ENCODE data around the gene CCL4.

The CCL4 gene

GRCh38 chr17:36132421-36132831, 28.8 kb downstream of the CCL4 start:
- Histone ChIP-seq H4K20me1 (ENCODE audit: insufficient read depth, low read length) (no peaks in the 10 kb centered on the region), H3K27me3 (replicated peaks; ENCODE audit: insufficient read depth, low read length) (no peaks in the 10 kb centered on the region), H3K36me3 (replicated peaks; ENCODE audit: insufficient read depth, low read length) (no peaks in the 10 kb centered on the region), H3F3A (ENCODE audit: insufficient read depth, low read length) (no peaks in the 10 kb centered on the region), H3K9me3 (replicated peaks; ENCODE audit: insufficient read depth, low read length) (no peaks in the 10 kb centered on the region), H3K4me1 (ENCODE audit: low read length) (peaks cover 20% of the 10 kb centered on the region), H3K9me2 (replicated peaks; ENCODE audit: insufficient read depth, low read length) (no peaks in the 10 kb centered on the region), H3K79me2 (ENCODE audit: low read length) (no peaks in the 10 kb centered on the region), H2AFZ (ENCODE audit: low read length) (no peak overlapping the region), H3K27ac (ENCODE audit: low read length) (no peak overlapping the region), H3K4me2 (ENCODE audit: low read depth, low read length) (no peak overlapping the region), H3K9ac (ENCODE audit: low read length) (no peak overlapping the region), H3K4me3 (ENCODE audit: low read length) (no peak overlapping the region)
- no peak for DNase-seq
- TF ChIP-seq EZH2 (optimal IDR thresholded peaks at IDR 0.05; ENCODE audit: low read depth, low read length) (no peak), CTCF (IDR thresholded peaks at IDR 0.05; ENCODE audit: low read length) (no peak), EZH2phosphoT487 (IDR thresholded peaks at IDR 0.05; ENCODE audit: low read length) (no peak)

GRCh38 chr17:36133602-36134236, 30.1 kb downstream of the CCL4 start:
- H3K27me3 ChIP-seq (replicated peaks; ENCODE audit: insufficient read depth, low read length), result no peaks in the 10 kb centered on the region

GRCh38 chr17:36135465-36135864, 31.8 kb downstream of the CCL4 start:
- H3F3A ChIP-seq (ENCODE audit: insufficient read depth, low read length), result no peaks in the 10 kb centered on the region

More at GRCh38 chr17:36133602-36134236, 30.1 kb downstream of the CCL4 start:
- H3F3A ChIP-seq (ENCODE audit: insufficient read depth, low read length), result no peaks in the 10 kb centered on the region
- no peaks in the 10 kb centered on the region for H3K9me2 ChIP-seq (replicated peaks; ENCODE audit: insufficient read depth, low read length)
- no peaks in the 10 kb centered on the region for H3K36me3 ChIP-seq (replicated peaks; ENCODE audit: insufficient read depth, low read length)
- H3K9me3 ChIP-seq (replicated peaks; ENCODE audit: insufficient read depth, low read length), result no peaks in the 10 kb centered on the region
- no peaks in the 10 kb centered on the region for H4K20me1 ChIP-seq (ENCODE audit: insufficient read depth, low read length)
- no peak for TF ChIP-seq EZH2 (optimal IDR thresholded peaks at IDR 0.05; ENCODE audit: low read depth, low read length)
- TF ChIP-seq EZH2phosphoT487 (IDR thresholded peaks at IDR 0.05; ENCODE audit: low read length), result no peak
- TF ChIP-seq CTCF (IDR thresholded peaks at IDR 0.05; ENCODE audit: low read length), result no peak
- H3K4me1 ChIP-seq (ENCODE audit: low read length), result peaks cover 17% of the 10 kb centered on the region
- no peak overlapping the region for H3K9ac ChIP-seq (ENCODE audit: low read length)
- no peak overlapping the region for H3K4me3 ChIP-seq (ENCODE audit: low read length)
- no peak overlapping the region for H2AFZ ChIP-seq (ENCODE audit: low read length)
- H3K79me2 ChIP-seq (ENCODE audit: low read length), result no peaks in the 10 kb centered on the region
- no peak for DNase-seq
- no peak overlapping the region for H3K4me2 ChIP-seq (ENCODE audit: low read depth, low read length)
- H3K27ac ChIP-seq (ENCODE audit: low read length), result no peak overlapping the region

More at GRCh38 chr17:36135465-36135864, 31.8 kb downstream of the CCL4 start:
- no peak overlapping the region for H3K9ac ChIP-seq (ENCODE audit: low read length)
- H3K36me3 ChIP-seq (replicated peaks; ENCODE audit: insufficient read depth, low read length), result no peaks in the 10 kb centered on the region
- H3K27ac ChIP-seq (ENCODE audit: low read length), result no peak overlapping the region
- H3K9me2 ChIP-seq (replicated peaks; ENCODE audit: insufficient read depth, low read length), result no peaks in the 10 kb centered on the region
- DNase-seq, result no peak
- no peak overlapping the region for H3K4me2 ChIP-seq (ENCODE audit: low read depth, low read length)
- H2AFZ ChIP-seq (ENCODE audit: low read length), result no peak overlapping the region
- H3K4me3 ChIP-seq (ENCODE audit: low read length), result no peak overlapping the region
- H3K9me3 ChIP-seq (replicated peaks; ENCODE audit: insufficient read depth, low read length), result no peaks in the 10 kb centered on the region
- H4K20me1 ChIP-seq (ENCODE audit: insufficient read depth, low read length), result no peaks in the 10 kb centered on the region
- no peaks in the 10 kb centered on the region for H3K79me2 ChIP-seq (ENCODE audit: low read length)
- H3K27me3 ChIP-seq (replicated peaks; ENCODE audit: insufficient read depth, low read length), result no peaks in the 10 kb centered on the region
- no peak for TF ChIP-seq EZH2 (optimal IDR thresholded peaks at IDR 0.05; ENCODE audit: low read depth, low read length)
- TF ChIP-seq EZH2phosphoT487 (IDR thresholded peaks at IDR 0.05; ENCODE audit: low read length), result no peak
- TF ChIP-seq CTCF (IDR thresholded peaks at IDR 0.05; ENCODE audit: low read length), result no peak
- peaks cover 17% of the 10 kb centered on the region for H3K4me1 ChIP-seq (ENCODE audit: low read length)
